KMS-11 (cell line): Measurements from ENCODE around the gene SPSB3.

Source experiments
- H2AFZ ChIP-seq: fragments of 200-600 bp; sonication (generic); 2 replicates; pipeline ENCODE4 v1.6.1; 2016; ENCODE audit warnings: antibody characterized with exemption, mixed run types, low read depth
- H3K27ac ChIP-seq: fragments of 200-600 bp; sonication (generic); 2 replicates; pipeline ENCODE4 v1.6.1; 2016; ENCODE audit warnings: mild to moderate bottlenecking, mixed run types
- H3K27me3 ChIP-seq: fragments of 200-600 bp; sonication (generic); 2 replicates; pipeline ENCODE4 v1.6.1; 2017; ENCODE audit warnings: mild to moderate bottlenecking, low read depth, mixed run types, moderate library complexity; ENCODE audit not compliant: insufficient read depth
- H3K36me3 ChIP-seq: fragments of 200-600 bp; sonication (generic); 2 replicates; pipeline ENCODE4 v1.6.1; 2017; ENCODE audit warnings: mild to moderate bottlenecking, mixed run types; ENCODE audit not compliant: insufficient read depth
- H3K4me1 ChIP-seq: fragments of 200-600 bp; sonication (generic); 2 replicates; pipeline ENCODE4 v1.6.1; 2016; ENCODE audit warnings: mild to moderate bottlenecking, low read depth, mixed run types; ENCODE audit not compliant: poor library complexity, severe bottlenecking
- H3K4me2 ChIP-seq: fragments of 200-600 bp; sonication (generic); 2 replicates; pipeline ENCODE4 v1.7.0; 2016; ENCODE audit warnings: mild to moderate bottlenecking, mixed run types
- H3K4me3 ChIP-seq: fragments of 200-600 bp; sonication (generic); IDR thresholded peaks from 2 replicates; pipeline ENCODE4 v1.6.1; 2017; ENCODE audit warnings: low read depth, low read length, mixed read lengths; ENCODE audit not compliant: insufficient read depth
- H3K79me2 ChIP-seq: fragments of 200-600 bp; sonication (generic); 2 replicates; pipeline ENCODE4 v1.6.1; 2016; ENCODE audit warnings: low read depth, mixed run types; ENCODE audit not compliant: insufficient read depth
- H3K9ac ChIP-seq: fragments of 200-600 bp; sonication (generic); 2 replicates; pipeline ENCODE4 v1.6.1; 2016; ENCODE audit warnings: mild to moderate bottlenecking, mixed run types
- H4K20me1 ChIP-seq: fragments of 200-600 bp; sonication (generic); 2 replicates; pipeline ENCODE4 v1.6.1; 2016; ENCODE audit warnings: mild to moderate bottlenecking, mixed run types; ENCODE audit not compliant: insufficient read depth
- CTCF ChIP-seq: fragments of 200-600 bp; sonication (generic); conservative IDR thresholded peaks from 2 replicates; pipeline ENCODE4 v1.6.1; 2017; ENCODE audit warnings: low read depth, mild to moderate bottlenecking, antibody characterized with exemption, low read length, moderate library complexity, mixed read lengths

Gene SPSB3

GRCh38 chr16:1727651-1728624 lies 54.4 kb downstream of the SPSB3 start:
- H3K79me2 ChIP-seq, result peaks cover 14% of the 10 kb centered on the region
- H3K4me2 ChIP-seq, result no peak overlapping the region
- no peaks in the 10 kb centered on the region for H4K20me1 ChIP-seq
- TF ChIP-seq CTCF, result no peak
- no peak overlapping the region for H3K27ac ChIP-seq
- no peak overlapping the region for H3K4me3 ChIP-seq
- no peak overlapping the region for H3K9ac ChIP-seq
- peaks cover 17% of the 10 kb centered on the region for H3K4me1 ChIP-seq
- H3K36me3 ChIP-seq, result no peaks in the 10 kb centered on the region
- H3K27me3 ChIP-seq, result no peaks in the 10 kb centered on the region
- H2AFZ ChIP-seq, result no peak overlapping the region
